ENCODE results near the gene CYP2C19. TPM values are rescaled to one million over a fixed set of nuclear protein-coding genes. Genes with fewer than 3 reads are reported as not detected.

The CYP2C19 gene
- total and polyA plus RNA-seq, 10 donors = not detected

GRCh38 chr10:94902080-94902479 is 139.6 kb downstream of the CYP2C19 start:
- Histone ChIP-seq H3K4me3 (no peak overlapping the region), H3K36me3 (no peaks in the 10 kb centered on the region), H3K27ac (no peak overlapping the region), H3K9me3 (peaks cover 0 to 25% (median 11%) of the 10 kb centered on the region in 8 donors), H3K27me3 (replicated peaks in 1 of 7) (no peaks in the 10 kb centered on the region), H3K4me1 (no peaks in the 10 kb centered on the region)
- intact Hi-C loops (cut with DNase I; ENCODE audit: low total_unique reads) = no loop called here
- WGBS, 5 donors = 81 to 94% (median 86%) methylated on average over 1 of the region's 1 CpG
- DNase-seq = no peak
- TF ChIP-seq POLR2A (IDR thresholded peaks at IDR 0.05) = no peak
- TF ChIP-seq POLR2AphosphoS5 (IDR thresholded peaks at IDR 0.05) = no peak
- no peak for TF ChIP-seq CTCF (IDR thresholded peaks at IDR 0.05 in 8 of 11, conservative IDR thresholded peaks at IDR 0.05 in 3 of 11)

- H3K4me1 ChIP-seq = no peaks in the 10 kb centered on the region
- H3K27me3 ChIP-seq (replicated peaks in 1 of 7) = no peaks in the 10 kb centered on the region
- TF ChIP-seq POLR2AphosphoS5 (IDR thresholded peaks at IDR 0.05) (no peak), CTCF (IDR thresholded peaks at IDR 0.05 in 8 of 11, conservative IDR thresholded peaks at IDR 0.05 in 3 of 11) (no peak), POLR2A (IDR thresholded peaks at IDR 0.05) (no peak)
- DNase-seq = no peak
- H3K9me3 ChIP-seq = peaks cover 0 to 28% (median 16%) of the 10 kb centered on the region in 8 donors
- no peak overlapping the region for H3K4me3 ChIP-seq
- H3K36me3 ChIP-seq = no peaks in the 10 kb centered on the region
- no peak overlapping the region for H3K27ac ChIP-seq
- intact Hi-C loops (cut with DNase I; ENCODE audit: low total_unique reads) = no loop called here
- WGBS, 5 donors = 0 to 3% (median 0%) methylated on average over 1 of the region's 1 CpG
Measured at GRCh38 chr10:94902570-94902969, 140.1 kb downstream of the CYP2C19 start.

Other genes starting within 250 kb of the CYP2C19 start
- gene HELLS, start 216.9 kb upstream of the CYP2C19 start, total RNA-seq = 10 to 100 TPM; 12.3 to 38.7 (median 19.3) TPM
- gene HELLS, start 216.9 kb upstream of the CYP2C19 start, polyA plus RNA-seq = 1 to 10 TPM; 5.1 to 6.9 (median 5.4) TPM
- not detected for gene CYP2C18, start 79.0 kb upstream of the CYP2C19 start, total RNA-seq
- not detected for gene CYP2C18, start 79.0 kb upstream of the CYP2C19 start, polyA plus RNA-seq
- not detected for gene CYP2C9, start 176.0 kb downstream of the CYP2C19 start, total RNA-seq
- gene CYP2C9, start 176.0 kb downstream of the CYP2C19 start, polyA plus RNA-seq = not detected

Measured in spleen (tissue), 11 donors.